Limb (tissue), 2 donors: ENCODE data around the gene NETO1.
A peak's percentile ranks its signal among the peaks of the same experiment; 100 is the strongest.

Source experiments
- DNase-seq, 2 donors: peaks; one replicate each; pipeline ENCODE4 v3.0.0-alpha.2; 2016; ENCODE audit errors: extremely low spot score in 2 of 2

The NETO1 gene

DNA sequence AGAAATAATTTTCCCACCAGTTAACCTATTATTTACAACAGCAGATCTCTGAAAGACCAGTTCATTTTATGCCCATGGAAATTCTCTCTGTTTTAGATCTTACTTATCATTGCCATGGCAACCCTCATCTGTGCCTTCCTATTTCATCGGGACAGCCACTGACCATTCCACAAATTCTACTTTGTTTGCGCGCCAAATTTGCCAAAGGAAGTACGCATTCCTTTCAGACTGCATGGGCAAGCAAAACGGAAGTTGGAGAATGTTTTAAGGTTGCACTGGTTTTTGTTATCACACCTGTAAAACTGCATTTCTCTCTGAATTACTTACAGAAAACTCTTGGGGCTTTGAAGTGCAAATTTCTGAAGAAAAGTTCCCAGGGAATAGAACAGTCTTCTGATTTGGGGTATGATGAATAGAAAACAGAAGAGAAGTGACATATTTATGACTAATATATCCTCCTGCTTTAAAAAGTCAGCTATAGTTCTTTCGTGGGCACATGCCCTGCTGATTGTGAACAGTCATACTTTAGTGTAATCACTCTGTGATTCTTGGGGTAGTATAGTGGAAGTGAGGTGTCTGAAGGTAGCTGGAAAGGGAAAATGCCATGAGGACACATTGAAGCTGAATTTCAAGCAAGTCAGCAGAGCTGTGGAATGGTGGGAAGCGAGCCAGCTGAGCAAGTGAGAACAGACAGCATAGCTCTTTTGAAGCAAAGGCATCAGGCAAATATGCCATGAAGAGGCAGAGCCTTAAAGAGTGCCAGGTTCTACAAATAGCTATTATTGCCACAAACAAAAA lies 20.9 kb downstream of the NETO1 start:
- no peak for DNase-seq

DNA sequence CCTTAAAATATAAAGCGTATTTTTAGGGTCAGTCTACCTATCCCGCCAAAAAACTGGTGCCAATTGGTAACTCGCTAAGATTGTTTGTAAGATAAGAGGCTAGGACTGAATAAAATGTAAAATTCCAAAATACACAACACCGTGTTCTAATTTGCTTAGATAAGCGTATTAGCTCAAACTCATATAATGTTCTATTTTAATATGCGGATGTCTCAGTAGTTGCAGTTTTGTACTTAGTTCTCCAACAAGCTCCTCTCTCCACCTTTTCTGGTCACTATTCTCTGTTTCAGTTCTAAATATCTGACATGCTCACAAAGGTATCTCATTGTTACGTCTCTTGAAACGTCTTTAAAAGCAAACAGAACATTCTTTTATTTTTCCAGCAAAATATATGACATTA lies 24.0 kb downstream of the NETO1 start:
- no peak for DNase-seq

DNA sequence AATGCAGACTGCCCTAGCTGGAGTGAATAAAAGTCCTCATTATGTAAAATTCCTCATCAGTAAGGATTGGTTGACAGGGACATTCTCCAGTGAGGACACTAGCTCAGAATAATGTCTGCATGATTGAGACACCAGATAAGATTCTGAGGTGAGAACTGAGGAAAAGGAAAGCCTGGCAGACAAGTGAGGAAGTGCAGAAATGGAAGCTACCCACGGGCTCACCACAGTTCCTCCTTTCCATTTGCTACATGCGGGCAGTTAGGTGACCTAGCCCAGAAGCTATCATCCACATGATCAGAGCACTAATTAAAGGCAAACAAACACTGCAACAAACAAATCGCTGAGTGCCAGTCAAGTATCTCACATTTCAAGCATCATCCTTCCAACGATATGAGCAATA lies 27.7 kb downstream of the NETO1 start:
- no peak for DNase-seq

DNA sequence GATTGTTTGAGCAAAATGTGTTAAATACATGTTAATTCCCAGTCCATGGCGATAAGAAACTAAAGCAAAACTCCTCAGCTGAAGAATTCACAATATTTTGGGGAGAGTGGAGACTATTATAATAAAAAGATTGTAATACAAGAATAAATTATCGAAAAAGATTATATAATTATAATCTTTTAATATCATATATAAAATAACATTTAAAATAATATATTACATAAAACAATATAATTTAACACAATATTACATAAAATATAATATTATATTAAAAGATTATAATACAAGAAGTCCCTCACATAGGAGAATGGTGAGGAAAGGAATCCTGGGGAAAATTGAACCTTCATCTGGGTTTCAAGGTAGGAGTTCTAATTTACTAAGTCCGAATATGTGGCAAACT lies 33.1 kb downstream of the NETO1 start:
- DNase-seq: no peak

DNA sequence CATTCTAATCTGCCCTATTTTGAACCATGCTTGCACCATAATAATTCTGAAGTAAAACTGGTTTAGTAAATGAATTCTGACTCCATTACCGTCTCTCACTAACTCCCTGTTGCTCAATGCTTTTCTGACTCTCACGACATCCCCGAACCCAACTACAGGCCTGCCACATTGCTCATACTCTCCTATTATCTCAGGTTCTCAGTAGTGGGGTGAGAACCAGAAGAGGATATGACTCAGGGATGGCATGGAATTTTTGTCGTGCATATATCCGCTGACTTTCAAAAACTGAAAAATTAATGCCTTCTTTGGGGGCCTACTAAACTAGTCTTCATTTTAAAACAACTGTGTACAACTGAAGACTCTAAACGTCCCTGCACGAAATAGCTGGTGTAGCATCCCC lies 34.3 kb downstream of the NETO1 start:
- DNase-seq: no peak

DNA sequence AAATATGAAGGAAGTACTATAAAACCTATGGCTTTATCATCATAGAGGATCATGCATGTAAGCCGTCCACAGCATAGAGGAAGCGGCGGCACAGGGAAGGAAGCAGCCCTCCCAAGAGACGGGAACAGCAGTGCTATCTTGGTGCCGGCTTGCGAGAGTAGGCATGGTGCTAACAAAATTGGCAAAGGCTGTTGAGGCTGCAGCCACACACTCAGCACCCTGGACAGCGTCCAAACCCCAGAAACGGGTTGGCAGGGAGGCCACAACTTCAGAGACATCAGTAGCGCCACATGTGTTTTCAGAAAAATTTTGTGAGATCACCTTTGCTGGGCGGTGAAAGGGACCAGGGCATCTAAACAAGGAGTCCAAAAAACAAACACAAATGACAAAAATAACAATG lies 37.7 kb downstream of the NETO1 start:
- DNase-seq: peak; percentile 6 to 69

DNA sequence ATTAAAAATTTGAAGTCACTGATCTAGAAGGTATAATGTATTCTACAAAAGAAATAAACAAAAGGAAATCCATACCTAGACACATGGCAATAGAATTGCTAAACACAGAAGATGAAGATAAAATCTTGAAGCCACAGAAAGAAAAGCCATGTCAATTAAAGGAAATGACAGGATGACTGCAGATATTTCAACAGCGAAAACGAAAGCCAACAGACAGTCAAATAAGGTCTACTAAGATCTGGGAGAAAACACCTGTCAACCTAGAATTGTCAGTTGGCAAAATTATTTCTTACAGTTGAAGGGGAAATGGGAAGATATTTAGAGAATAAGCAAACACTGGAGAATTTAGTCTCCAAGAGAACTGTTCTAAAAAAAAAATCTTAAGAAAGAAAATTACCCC lies 39.2 kb downstream of the NETO1 start:
- DNase-seq: no peak

DNA sequence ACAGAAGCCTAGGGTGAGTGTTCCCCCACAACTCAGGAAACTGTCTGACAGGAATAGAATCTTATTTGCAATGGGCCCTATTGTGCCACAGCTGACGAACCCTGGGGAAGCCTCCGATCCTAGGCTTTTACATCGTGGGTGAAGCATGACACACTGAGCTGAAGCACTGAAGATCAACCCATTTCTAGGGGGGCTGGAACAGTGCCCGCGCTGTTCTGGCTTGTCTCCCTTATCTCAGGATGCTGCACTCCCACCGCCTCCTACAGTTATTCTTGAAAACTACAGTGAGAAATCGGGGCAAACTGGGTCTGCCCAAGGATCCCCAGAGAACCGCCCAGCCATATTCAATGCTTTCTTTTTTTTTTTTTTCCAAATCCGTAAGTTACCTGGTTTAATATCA lies 41.1 kb downstream of the NETO1 start:
- no peak for DNase-seq

DNA sequence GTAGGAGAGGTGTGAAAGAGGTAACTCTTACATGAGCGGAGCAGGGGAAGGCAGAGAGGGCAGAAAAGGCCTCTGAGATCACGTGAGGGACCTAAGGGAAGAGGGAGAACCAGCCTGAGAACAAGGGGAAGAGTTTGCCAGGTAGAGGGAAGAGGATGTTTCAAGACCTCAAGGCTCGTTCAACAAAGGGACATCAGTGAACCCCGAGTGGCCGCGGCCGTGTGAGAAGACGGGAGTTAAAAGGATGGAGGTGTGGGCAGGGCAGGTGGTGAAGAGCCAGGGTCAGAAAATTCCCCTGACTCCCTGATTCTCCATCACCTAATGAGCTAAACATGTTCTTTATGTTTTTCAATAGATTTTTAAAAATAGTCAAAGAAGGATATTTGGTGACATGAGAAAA lies 44.4 kb downstream of the NETO1 start:
- DNase-seq: no peak

DNA sequence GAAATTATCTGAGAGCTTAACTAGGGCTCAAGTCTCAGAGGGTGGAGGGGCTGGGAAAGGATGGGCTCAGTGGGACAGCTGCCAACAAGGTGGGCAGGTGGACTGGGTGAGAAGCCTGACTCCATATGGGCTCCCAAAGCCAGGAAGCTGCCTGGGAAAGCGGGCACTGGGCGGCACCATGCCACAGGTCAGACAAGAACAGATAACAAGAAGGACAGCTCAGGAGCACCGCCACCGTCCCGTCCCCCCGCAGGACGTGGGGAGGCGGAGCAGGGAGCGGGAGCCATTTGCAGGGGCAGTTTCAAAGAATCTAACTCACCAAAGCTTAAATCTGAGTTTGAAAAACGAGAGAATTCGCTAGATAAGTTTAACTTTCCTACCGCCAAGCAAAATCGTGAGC lies 45.6 kb downstream of the NETO1 start:
- DNase-seq: no peak

DNA sequence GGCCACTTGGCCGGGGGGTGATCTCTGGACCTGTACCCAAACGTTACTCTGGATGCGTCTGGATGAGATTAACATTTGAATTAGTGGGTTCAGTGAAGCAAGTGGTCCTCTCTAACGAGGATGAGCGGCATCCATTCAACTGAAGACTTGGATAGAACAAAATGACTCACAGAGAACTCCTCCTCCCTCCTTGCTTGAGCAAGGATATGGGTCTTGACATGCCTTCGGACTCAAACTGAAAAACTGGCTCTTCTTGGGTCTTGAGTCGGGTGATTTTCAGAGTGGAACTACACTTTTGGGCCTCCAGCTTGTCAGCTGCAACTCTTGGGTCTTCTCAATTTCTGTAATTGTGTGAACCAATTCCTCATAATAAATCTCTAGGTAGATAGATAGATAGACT lies 47.2 kb downstream of the NETO1 start:
- DNase-seq: no peak

DNA sequence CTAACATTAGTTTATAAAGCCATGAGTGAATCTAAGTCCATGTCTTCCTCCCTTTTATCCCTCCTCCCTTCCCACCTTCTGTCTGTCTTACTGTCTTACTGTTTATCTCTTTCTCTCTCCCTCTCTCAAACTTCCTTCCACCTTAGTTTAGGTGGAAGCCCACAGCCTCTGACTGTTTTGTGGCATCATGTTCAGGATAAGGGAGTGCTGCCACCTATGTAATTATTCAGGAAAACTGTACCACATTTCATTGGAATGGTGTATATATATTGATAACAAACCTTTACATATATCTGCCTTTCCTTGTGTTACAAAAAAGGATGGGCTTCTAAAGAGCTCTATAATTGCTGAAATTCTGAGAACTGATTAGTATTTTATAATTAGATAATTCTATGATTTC lies 48.7 kb downstream of the NETO1 start:
- DNase-seq: no peak

DNA sequence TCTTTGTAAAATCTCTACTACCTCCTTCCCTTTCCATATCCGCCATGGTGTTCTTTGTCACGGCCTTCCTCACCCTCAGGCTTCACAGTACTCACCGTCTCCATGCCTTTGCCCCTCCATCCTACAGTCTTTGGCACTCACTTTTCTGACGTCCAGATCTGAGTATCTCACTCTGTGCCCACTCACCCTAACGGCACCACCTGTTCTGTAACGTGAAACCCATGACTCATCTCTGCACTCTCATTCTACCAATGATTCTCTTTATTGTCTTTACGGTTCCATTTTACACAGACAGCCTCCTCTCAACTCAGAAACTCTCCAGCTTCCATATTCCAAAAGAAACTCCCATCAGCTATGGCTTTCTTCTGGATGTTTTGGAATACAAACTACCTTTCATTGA lies 56.7 kb downstream of the NETO1 start:
- no peak for DNase-seq

DNA sequence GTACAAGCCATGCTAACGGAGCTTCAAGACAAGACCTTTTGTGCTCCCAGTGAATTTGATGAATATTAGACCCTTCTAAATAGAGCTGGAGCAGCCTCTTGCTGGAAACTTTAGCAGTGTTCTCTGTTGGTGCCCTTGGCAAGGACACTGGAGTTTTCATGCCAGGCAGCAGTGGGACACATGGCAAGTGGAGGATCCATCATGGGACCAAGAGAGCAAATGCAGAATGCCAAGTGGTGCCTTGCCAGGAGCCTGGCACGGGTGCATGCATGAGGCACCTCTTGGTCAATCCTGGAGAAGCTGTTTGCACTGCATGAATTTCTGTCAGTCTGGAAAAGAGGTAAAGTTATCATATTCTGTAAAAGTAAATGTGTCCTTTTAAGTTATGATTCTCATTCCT lies 59.1 kb downstream of the NETO1 start:
- DNase-seq: no peak

DNA sequence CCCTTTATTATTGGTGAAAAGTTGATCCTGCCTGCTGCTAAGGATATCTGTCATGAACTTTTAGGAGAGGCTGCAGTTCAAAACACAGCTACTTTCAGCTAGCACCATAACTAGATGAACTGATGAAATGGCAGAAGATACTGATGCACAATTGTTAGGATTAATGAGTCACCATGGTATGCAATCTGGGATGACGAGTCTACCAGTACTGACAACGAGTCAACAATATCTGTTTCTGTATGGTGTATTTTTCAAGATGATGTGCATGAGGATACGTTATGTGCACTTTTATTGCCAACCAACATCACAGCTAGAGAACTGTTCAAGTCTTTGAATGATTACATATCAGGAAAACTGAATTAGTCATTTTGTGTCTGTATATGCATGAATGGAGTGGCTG lies 68.7 kb downstream of the NETO1 start:
- DNase-seq: no peak

DNA sequence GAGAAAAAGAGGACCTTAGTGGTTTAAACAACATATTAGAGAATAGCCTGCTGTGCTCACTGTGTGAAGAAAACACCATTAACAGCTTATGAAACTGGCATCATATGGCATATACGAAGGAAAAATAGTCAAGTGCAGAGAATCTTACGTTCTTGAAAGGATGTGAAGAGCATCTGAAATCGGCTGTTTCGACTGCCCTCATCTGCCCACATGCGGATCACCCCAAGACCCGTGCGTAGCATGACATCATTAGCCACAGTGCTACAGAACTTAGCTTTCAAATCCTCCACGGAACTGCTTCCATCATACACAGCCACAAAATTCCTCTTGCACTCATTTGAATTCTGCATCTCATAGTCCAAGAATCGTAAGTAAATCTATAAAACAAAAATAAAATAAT lies 84.3 kb downstream of the NETO1 start:
- DNase-seq: no peak

DNA sequence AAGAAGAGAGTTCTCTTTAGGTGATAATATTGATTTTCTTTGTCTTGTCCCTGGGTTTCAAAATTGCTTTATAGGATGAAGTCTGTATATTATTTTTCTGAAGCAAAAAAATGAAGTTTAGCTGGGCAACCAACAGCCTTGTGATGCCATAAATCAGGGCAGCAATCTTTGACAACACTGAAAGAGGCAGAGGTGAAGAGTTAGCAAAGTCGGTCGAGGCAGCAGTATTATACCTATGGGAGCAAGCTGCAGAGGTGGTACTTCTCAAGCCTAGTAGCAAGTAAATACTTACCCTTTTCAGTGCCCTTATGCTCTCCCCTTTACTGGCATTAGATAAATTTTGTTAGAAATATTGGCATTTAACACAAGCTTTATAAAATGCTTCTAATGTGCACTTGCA lies 92.9 kb downstream of the NETO1 start:
- DNase-seq: no peak

DNA sequence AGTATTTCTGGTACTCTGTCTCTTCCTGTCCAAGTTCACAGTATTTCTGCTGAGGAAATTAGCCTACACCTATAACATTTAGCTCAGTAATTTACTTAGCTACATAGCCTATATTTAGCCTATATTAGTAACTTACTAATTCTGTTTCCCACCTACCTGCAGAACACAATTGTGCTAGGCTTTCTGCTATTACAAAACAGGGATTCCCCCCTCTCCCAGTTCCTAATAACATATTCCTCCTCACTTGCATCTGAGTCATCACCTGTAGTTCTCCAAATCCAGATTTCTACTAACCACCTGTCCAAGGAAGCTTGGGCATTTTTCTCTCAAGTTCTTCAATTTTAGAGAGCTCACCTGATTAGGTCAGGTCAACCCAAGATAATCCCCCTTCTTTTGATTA lies 94.9 kb downstream of the NETO1 start:
- DNase-seq: no peak

DNA sequence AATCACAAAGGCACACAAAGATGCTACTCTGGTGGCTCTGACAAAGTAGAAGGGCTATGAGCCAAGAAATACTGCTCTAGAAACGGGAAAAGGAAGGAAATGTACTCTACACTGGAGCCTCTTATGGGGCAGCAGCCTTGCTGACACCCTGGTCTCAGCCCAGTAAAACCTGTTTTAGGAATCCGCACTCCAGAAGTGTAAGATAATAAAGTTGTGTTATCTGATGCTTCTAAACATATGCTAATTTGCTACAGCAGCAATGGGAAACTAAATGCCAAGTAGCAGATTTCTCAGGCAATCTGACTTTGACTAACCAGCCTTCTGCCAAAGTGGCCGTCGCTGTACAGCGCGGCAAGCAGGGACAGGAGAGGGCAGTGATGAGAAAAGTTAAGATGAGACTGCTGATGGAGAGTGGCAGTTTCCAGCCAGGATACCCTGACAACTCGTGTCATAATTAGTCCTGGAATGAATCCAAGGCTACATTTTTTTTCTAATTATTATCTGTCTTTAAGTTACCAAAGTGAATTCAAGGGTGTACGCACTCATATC lies 99.0 kb downstream of the NETO1 start:
- DNase-seq: no peak

DNA sequence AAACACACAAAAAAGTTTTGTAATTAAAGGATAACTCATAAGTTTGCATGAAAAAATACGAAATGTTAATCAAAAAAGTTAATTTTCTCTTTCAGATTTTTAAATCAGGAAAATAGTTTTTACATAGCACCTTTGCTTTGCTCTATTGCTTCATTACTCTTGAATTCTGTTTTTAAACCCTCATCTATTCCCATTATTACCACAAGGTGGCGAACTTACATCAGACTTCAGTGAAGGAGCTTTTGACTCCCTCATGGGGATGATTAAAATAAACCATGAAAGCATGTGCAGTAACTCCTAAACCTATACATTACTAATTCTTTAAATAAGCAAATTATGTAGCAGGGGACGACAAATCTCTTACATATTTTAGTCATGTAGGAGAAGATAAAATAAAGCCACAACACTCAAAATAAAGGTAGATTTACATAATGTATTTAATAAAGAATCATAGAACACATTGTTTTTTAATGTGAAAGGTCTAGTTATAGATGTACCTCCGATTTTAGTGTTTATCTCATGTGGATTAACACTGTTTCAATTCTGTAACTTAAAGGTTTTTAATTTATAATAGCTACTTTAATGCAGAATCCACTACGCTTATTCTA lies 105.2 kb downstream of the NETO1 start:
- peak in 1 of 2 donors; percentile 75 for DNase-seq

DNA sequence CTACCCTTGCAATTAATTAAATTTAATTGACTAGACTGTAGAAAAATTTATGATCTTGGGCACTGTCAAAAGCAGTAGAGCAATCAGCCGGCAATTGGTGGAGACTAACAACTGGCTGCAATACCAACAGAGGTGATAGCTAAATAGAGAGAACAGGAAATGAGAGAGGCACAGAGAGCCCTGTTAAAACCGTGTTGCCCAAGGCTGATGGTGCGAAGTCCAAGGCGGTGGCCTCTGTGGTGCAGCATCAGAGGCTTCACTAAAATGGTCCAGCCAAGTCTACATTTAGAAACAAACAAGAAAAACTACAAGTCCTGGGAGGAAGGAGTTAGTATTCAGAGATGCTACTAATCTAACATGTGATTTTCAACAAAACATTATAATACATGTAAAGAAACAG lies 115.6 kb downstream of the NETO1 start:
- DNase-seq: no peak

DNA sequence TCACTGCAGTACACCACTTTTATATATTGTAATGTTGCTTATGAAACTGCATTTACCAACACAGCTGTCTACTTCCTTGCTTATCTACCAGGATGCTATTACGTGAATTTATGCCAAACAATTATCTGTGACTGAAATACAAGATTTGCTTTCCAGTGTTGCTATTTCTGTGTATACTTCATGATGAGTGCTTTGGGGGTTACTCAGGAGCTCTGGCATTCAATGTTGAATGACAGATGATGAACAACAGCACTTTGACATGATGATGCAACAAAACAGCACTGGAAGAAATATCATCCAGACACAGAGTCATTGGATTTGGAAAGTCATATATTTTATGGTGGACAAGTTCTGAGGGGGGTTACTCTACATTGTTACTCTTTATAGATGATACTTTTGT lies 125.8 kb downstream of the NETO1 start:
- no peak for DNase-seq

DNA sequence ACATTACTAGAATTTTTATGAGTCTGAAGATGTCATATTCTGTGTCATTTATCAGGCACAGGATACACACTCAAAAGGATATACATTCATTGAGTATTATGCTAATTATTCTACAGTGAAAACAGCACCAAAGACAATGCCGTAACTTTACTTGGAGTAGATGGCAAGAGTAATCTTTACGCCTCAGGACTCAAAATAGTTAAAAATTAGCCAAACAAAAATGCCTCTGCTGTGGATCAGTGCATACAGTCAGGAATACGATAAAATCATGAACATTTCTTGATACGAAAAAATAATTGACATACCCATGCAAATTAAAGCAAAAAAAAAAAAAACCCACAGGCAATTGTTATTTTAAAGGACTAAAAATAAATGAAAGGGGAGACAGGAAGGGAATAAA lies 129.7 kb downstream of the NETO1 start:
- no peak for DNase-seq
